ENCODE data around the gene RALGPS1.

RALGPS1 gene

GRCh38 chr9:127174386-127175318 is 260.1 kb downstream of the RALGPS1 start:
- DNase-seq (ENCODE audit: low spot score): peak; percentile 53

GRCh38 chr9:127175319-127175715 is 260.7 kb downstream of the RALGPS1 start:
- DNase-seq (ENCODE audit: low spot score): peak; percentile 45

GRCh38 chr9:127175764-127176163 is 261.2 kb downstream of the RALGPS1 start:
- peak; percentile 25 for DNase-seq (ENCODE audit: low spot score)

- DNase-seq (ENCODE audit: low spot score): peak; percentile 37
Measured at GRCh38 chr9:127176631-127177030, 262.0 kb downstream of the RALGPS1 start.

GRCh38 chr9:127177231-127177630 is 262.6 kb downstream of the RALGPS1 start:
- DNase-seq (ENCODE audit: low spot score): peak; percentile 48

- DNase-seq (ENCODE audit: low spot score): peak; percentile 60
Measured at GRCh38 chr9:127177665-127178265, 263.2 kb downstream of the RALGPS1 start.

GRCh38 chr9:127178686-127179632 is 264.4 kb downstream of the RALGPS1 start:
- DNase-seq (ENCODE audit: low spot score): peak; percentile 62

GRCh38 chr9:127179633-127180441 is 265.3 kb downstream of the RALGPS1 start:
- peak; percentile 64 for DNase-seq (ENCODE audit: low spot score)

GRCh38 chr9:127180457-127181314 is 266.1 kb downstream of the RALGPS1 start:
- peak; percentile 48 for DNase-seq (ENCODE audit: low spot score)

- peak; percentile 44 for DNase-seq (ENCODE audit: low spot score)
Measured at GRCh38 chr9:127181315-127181580, 266.7 kb downstream of the RALGPS1 start.

- peak; percentile 17 for DNase-seq (ENCODE audit: low spot score)
Measured at GRCh38 chr9:127181595-127182190, 267.1 kb downstream of the RALGPS1 start.

GRCh38 chr9:127182901-127183746 is 268.5 kb downstream of the RALGPS1 start:
- no peak for DNase-seq (ENCODE audit: low spot score)

GRCh38 chr9:127183814-127184582 is 269.4 kb downstream of the RALGPS1 start:
- DNase-seq (ENCODE audit: low spot score): no peak

GRCh38 chr9:127184641-127185040 is 270.1 kb downstream of the RALGPS1 start:
- DNase-seq (ENCODE audit: low spot score): no peak

- DNase-seq (ENCODE audit: low spot score): no peak
Measured at GRCh38 chr9:127185181-127185580, 270.6 kb downstream of the RALGPS1 start.

- DNase-seq (ENCODE audit: low spot score): peak; percentile 89
Measured at GRCh38 chr9:127185931-127186781, 271.6 kb downstream of the RALGPS1 start.

- no peak for DNase-seq (ENCODE audit: low spot score)
Measured at GRCh38 chr9:127186806-127187205, 272.2 kb downstream of the RALGPS1 start.
